Daoy (cell line): Measurements from ENCODE around the gene CAVIN4. TPM values are rescaled to one million over a fixed set of nuclear protein-coding genes. Genes with fewer than 3 reads are reported as not detected.

Source experiments
- DNase-seq: peaks from one replicate; pipeline ENCODE4 v3.0.0-alpha.2; 2015; ENCODE audit warnings: low read depth
- total RNA-seq: library from RNA; depleted of rRNA; stranded (reverse); fragments of >200 nt; shearing (Covaris generic); gene quantifications from 2 replicates; pipeline ENCODE4 v1.2.3, GENCODE V29; 2014; rRNA removed

Gene CAVIN4
- 2.2 and 3.5 TPM in 2 replicates for total RNA-seq

GRCh38 chr9:100577776-100578448 is at the start of gene CAVIN4:
Gene CAVIN4, plus strand, starts transcription at chr9:100578079. Its CDS starts 65 bp downstream, at chr9:100578144.
- no peak for DNase-seq

- no peak for DNase-seq
Observed at GRCh38 chr9:100534401-100534800, 43.5 kb upstream of the CAVIN4 start.

- no peak for DNase-seq
Observed at GRCh38 chr9:100540327-100540726, 37.6 kb upstream of the CAVIN4 start.

GRCh38 chr9:100549048-100549447 is 28.8 kb upstream of the CAVIN4 start:
- no peak for DNase-seq

- DNase-seq: no peak
Observed at GRCh38 chr9:100554935-100555401, 22.9 kb upstream of the CAVIN4 start.

- no peak for DNase-seq
Observed at GRCh38 chr9:100555471-100555870, 22.4 kb upstream of the CAVIN4 start.

GRCh38 chr9:100557053-100557452 is 20.8 kb upstream of the CAVIN4 start:
- DNase-seq: no peak

- no peak for DNase-seq
Observed at GRCh38 chr9:100561256-100561655, 16.6 kb upstream of the CAVIN4 start.

GRCh38 chr9:100567856-100568255 is 10.0 kb upstream of the CAVIN4 start:
- no peak for DNase-seq

- no peak for DNase-seq
Observed at GRCh38 chr9:100573655-100574260, 4.1 kb upstream of the CAVIN4 start.

- no peak for DNase-seq
Observed at GRCh38 chr9:100575006-100575405, 2.9 kb upstream of the CAVIN4 start.

- peak; percentile 69 for DNase-seq
Observed at GRCh38 chr9:100575765-100576386, 2.0 kb upstream of the CAVIN4 start.

GRCh38 chr9:100578610-100579009 is 731 bp downstream of the CAVIN4 start:
- no peak for DNase-seq

- DNase-seq: peak; percentile 32
Observed at GRCh38 chr9:100579665-100580064, 1.8 kb downstream of the CAVIN4 start.

- DNase-seq: no peak
Observed at GRCh38 chr9:100580257-100580656, 2.4 kb downstream of the CAVIN4 start.

- no peak for DNase-seq
Observed at GRCh38 chr9:100581081-100581480, 3.2 kb downstream of the CAVIN4 start.

- no peak for DNase-seq
Observed at GRCh38 chr9:100581661-100582060, 3.8 kb downstream of the CAVIN4 start.

GRCh38 chr9:100583014-100583802 is 5.3 kb downstream of the CAVIN4 start:
- no peak for DNase-seq

- DNase-seq: no peak
Observed at GRCh38 chr9:100584951-100585350, 7.1 kb downstream of the CAVIN4 start.

- no peak for DNase-seq
Observed at GRCh38 chr9:100586093-100586492, 8.2 kb downstream of the CAVIN4 start.

- peak; percentile 63 for DNase-seq
Observed at GRCh38 chr9:100587375-100587774, 9.5 kb downstream of the CAVIN4 start.

GRCh38 chr9:100589582-100589981 is 11.7 kb downstream of the CAVIN4 start:
- peak; percentile 29 for DNase-seq
